GM12873 (cell line): ENCODE data around the gene NDUFB1.

Experiments used
- TF ChIP-seq, protein P1 (sequence below): IDR thresholded peaks from 2 replicates; pipeline ENCODE4 v1.5.1; 2012; ENCODE audit warnings: low read depth, mild to moderate bottlenecking, moderate library complexity, low read length, control low read depth; ENCODE audit not compliant: insufficient read depth; ENCODE audit errors: missing control alignments

NDUFB1 gene

DNA sequence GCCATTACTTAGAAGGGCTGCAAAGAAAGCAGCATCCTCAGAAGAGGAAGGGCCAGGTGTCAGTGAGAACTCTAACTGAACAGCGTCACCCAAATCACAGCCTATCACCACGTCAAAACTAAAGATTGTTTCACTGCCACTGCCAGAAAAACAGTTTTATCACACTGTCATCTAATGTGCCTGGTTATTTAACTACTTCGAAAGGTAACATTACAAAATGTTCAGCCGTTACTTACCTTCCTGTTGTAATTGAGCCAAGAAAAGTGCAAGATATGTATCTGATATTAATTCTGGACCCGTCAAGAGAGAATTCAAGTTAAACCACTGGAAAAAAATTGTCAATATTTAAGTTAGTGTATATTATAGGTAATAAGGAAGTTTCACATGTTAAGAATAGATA is 33.0 kb downstream of the NDUFB1 start:
- TF ChIP-seq, protein P1, sequence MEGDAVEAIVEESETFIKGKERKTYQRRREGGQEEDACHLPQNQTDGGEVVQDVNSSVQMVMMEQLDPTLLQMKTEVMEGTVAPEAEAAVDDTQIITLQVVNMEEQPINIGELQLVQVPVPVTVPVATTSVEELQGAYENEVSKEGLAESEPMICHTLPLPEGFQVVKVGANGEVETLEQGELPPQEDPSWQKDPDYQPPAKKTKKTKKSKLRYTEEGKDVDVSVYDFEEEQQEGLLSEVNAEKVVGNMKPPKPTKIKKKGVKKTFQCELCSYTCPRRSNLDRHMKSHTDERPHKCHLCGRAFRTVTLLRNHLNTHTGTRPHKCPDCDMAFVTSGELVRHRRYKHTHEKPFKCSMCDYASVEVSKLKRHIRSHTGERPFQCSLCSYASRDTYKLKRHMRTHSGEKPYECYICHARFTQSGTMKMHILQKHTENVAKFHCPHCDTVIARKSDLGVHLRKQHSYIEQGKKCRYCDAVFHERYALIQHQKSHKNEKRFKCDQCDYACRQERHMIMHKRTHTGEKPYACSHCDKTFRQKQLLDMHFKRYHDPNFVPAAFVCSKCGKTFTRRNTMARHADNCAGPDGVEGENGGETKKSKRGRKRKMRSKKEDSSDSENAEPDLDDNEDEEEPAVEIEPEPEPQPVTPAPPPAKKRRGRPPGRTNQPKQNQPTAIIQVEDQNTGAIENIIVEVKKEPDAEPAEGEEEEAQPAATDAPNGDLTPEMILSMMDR, result no peak

- TF ChIP-seq, protein P1, result no peak
Observed at GRCh38 chr14:92074555-92074954, 47.0 kb downstream of the NDUFB1 start.
